ENCODE results near the gene HNF4A. TPM values are rescaled to one million over a fixed set of nuclear protein-coding genes. Genes with fewer than 3 reads are reported as not detected.

Gene HNF4A
- total RNA-seq, 4 donors from 2014 or later, result not detected

DNA sequence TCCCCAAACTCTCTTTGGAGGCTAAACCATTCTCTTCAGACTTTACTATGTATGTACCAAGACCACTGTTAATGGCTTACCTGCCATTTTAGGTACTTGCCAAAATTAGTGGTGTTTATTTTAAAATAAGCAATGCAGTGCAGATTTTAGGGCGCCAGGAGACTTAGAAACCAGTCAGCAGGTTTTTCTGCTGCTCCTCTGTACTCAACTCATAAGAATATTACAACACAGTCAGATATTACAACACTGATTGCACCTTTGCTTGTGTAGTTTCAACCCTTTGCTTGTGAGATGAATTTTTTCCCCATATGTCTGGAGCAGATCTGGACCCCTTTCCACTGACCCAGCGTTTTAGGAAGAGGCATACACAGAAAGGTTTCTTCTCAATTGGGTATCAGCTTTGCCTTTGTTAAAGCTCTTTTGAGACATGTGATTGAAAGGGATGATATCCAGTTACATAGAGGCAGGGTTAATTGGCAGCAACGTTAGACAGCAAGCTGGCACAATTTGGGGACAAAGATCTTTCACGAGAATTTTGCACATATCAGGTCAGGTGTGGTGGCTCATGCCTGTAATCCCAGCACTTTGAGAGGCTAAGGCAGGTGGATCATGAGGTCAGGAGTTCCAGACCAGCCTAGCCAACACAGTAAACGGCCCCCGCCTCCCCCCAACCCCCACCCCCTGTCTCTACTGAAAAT is 126.4 kb downstream of the HNF4A start:
- Histone ChIP-seq H3K27me3 (no peaks in the 10 kb centered on the region), H3K9me3 (no peaks in the 10 kb centered on the region), H3K4me3 (no peak overlapping the region), H3K36me3 (peaks cover 51% of the 10 kb centered on the region), H3K27ac (no peak overlapping the region), H3K4me1 (peaks cover 14% of the 10 kb centered on the region)
- DNase-seq (ENCODE audit: low spot score in 2 of 2), result peak in 1 of 2 donors; percentile 6
- TF ChIP-seq EP300 (IDR thresholded peaks at IDR 0.05), result no peak
- no peak for TF ChIP-seq POLR2AphosphoS5 (IDR thresholded peaks at IDR 0.05)
- TF ChIP-seq, protein P1, sequence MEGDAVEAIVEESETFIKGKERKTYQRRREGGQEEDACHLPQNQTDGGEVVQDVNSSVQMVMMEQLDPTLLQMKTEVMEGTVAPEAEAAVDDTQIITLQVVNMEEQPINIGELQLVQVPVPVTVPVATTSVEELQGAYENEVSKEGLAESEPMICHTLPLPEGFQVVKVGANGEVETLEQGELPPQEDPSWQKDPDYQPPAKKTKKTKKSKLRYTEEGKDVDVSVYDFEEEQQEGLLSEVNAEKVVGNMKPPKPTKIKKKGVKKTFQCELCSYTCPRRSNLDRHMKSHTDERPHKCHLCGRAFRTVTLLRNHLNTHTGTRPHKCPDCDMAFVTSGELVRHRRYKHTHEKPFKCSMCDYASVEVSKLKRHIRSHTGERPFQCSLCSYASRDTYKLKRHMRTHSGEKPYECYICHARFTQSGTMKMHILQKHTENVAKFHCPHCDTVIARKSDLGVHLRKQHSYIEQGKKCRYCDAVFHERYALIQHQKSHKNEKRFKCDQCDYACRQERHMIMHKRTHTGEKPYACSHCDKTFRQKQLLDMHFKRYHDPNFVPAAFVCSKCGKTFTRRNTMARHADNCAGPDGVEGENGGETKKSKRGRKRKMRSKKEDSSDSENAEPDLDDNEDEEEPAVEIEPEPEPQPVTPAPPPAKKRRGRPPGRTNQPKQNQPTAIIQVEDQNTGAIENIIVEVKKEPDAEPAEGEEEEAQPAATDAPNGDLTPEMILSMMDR (IDR thresholded peaks at IDR 0.05), result no peak
- no peak for TF ChIP-seq POLR2A (IDR thresholded peaks at IDR 0.05)
- 72% methylated on average over 6 of the region's 6 CpGs for WGBS

DNA sequence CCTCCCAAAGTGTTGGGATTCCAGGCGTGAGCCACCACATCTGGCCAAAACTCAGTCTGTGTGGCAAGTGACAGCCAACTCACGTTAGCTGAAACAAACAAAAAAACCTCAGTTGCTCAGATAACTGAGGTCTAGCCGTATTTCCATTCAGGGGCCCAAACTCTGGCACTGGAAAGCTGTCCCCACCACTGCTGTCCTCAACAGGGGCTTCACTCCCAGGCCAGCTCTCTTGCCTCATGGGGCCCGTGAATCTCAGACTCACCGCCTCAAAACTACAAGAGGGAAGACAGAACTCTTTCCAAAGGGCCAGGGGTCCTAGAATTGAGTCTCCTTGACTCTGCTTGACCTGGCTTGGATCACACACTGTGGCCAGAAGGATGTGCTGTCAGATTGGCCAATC is 127.6 kb downstream of the HNF4A start:
- Histone ChIP-seq H3K4me1 (peaks cover 8% of the 10 kb centered on the region), H3K27ac (no peak overlapping the region), H3K27me3 (no peaks in the 10 kb centered on the region), H3K9me3 (no peaks in the 10 kb centered on the region), H3K36me3 (peaks cover 59% of the 10 kb centered on the region), H3K4me3 (no peak overlapping the region)
- TF ChIP-seq EP300 (IDR thresholded peaks at IDR 0.05) (no peak), POLR2A (IDR thresholded peaks at IDR 0.05) (no peak), POLR2AphosphoS5 (IDR thresholded peaks at IDR 0.05) (no peak)
- TF ChIP-seq, protein P1 (IDR thresholded peaks at IDR 0.05), result no peak
- WGBS, result 88% methylated on average over 4 of the region's 5 CpGs
- DNase-seq (ENCODE audit: low spot score in 2 of 2), result peak in 1 of 2 donors; percentile 57

Other genes starting within 250 kb of the HNF4A start
- 1 to 10 TPM; 3.8 to 5.0 (median 4.5) TPM for gene JPH2, start 168.5 kb upstream of the HNF4A start, total RNA-seq
- 10 to 100 TPM; 34.2 to 51.6 (median 41.3) TPM for gene OSER1, start 144.9 kb upstream of the HNF4A start, total RNA-seq
- gene GDAP1L1, start 108.4 kb upstream of the HNF4A start, total RNA-seq, result not detected
- 10 to 100 TPM; 10.4 to 15.9 (median 13.2) TPM for gene FITM2, start 44.5 kb upstream of the HNF4A start, total RNA-seq
- gene R3HDML, start 18.7 kb upstream of the HNF4A start, total RNA-seq, result not detected
- 10 to 100 TPM; 13.6 to 38.5 (median 29.4) TPM for gene TTPAL, start 120.2 kb downstream of the HNF4A start, total RNA-seq
- gene SERINC3, start 166.4 kb downstream of the HNF4A start, total RNA-seq, result 100 to 1,000 TPM in 3 of 4 donors, 10 to 100 TPM in 1; 94.1 to 128 (median 113) TPM
- gene PKIG, start 226.9 kb downstream of the HNF4A start, total RNA-seq, result 10 to 100 TPM; 17.2 to 40.8 (median 32.0) TPM